Ascending aorta (tissue), 2 donors: Measurements from ENCODE around the gene TBCE. TPM values are rescaled to one million over a fixed set of nuclear protein-coding genes. Genes with fewer than 3 reads are reported as not detected.
A peak's percentile ranks its signal among the peaks of the same experiment; 100 is the strongest.

ENCODE experiments used
- DNase-seq, 2 donors: peaks; one replicate each; pipeline ENCODE4 v3.0.0-alpha.2; 2019; ENCODE audit warnings: low spot score in 2 of 2
- H3K27ac ChIP-seq, 2 donors: fragments of 200-600 bp; sonication (generic); one replicate each; pipeline ENCODE4 v1.5.1; 2016 to 2017; ENCODE audit warnings: mild to moderate bottlenecking in 1 of 2
- H3K27me3 ChIP-seq: fragments of 200-600 bp; sonication (generic); one replicate; pipeline ENCODE4 v1.5.1; 2017
- H3K36me3 ChIP-seq, 2 donors: fragments of 200-600 bp; sonication (generic); one replicate each; pipeline ENCODE4 v1.5.1; 2016
- H3K4me1 ChIP-seq, 2 donors: fragments of 200-600 bp; sonication (generic); one replicate each; pipeline ENCODE4 v1.5.1; 2016 to 2017; ENCODE audit warnings: mild to moderate bottlenecking in 1 of 2
- H3K4me3 ChIP-seq, 2 donors: fragments of 200-600 bp; sonication (generic); one replicate each; pipeline ENCODE4 v1.5.1; 2016 to 2017; ENCODE audit warnings: mild to moderate bottlenecking in 1 of 2
- H3K9me3 ChIP-seq, 2 donors: fragments of 200-600 bp; sonication (generic); one replicate each; pipeline ENCODE4 v1.5.1; 2016
- intact Hi-C: fragments of 100-400 bp; cut with DNase I; formaldehyde crosslinking; loops from one replicate; pipeline ENCODE4 v1.15.1; 2023
- total RNA-seq: library from RNA; depleted of rRNA; stranded (reverse); fragments of >200 nt; gene quantifications from one replicate; pipeline ENCODE4 v1.1.0, GENCODE V29; 2016
- TF ChIP-seq, protein P1 (sequence below), 3 experiments: fragments of 200-600 bp in 2 of 3; fragments of 450-650 bp in 1 of 3; sonication (generic) in 2 of 3; IDR thresholded peaks; one replicate each; pipeline ENCODE4 v1.5.1; 2016 to 2019; ENCODE audit warnings: antibody characterized with exemption in 3 of 3, mild to moderate bottlenecking in 1 of 3, moderate library complexity in 1 of 3

The TBCE gene
- total RNA-seq, 1 donor from 2014 or later: 67.8 TPM

DNA sequence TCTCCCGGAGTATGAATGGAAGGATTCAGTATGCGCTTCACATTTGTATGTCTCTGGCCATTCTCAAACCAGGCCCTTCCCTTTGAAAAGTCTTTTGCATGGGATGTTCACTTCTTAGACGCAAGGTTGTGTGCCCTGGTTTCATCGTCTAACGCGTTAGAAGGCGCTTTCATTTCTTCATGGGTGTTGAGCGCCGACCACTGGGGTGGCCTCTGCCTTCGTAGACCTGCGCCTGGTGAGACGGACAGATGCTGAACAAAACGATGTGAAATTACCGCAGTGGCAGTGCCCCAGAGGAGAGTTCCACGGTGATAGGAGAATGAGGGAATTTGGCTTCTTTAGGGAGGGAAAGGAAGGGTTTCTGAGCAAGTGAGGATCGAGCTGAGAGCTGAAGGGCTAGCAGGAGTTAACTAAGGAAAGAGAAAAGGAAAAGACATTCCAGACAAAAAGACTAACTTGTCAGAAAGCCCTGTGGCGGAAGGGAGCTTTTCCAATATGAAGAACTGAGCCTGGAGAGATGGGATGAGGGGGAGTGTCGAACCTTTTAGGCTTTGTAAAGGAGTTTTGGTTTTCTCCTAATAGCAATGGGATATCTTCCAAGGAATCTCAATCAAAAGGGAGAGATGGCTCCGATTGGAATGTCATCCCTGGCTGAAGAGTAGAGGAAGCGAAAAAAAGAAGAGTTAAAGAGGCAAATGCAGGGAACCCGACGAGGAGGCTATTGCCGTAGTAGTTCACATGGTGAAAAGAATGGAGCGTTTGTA, 37.9 kb upstream of the TBCE start:
- intact Hi-C loops: loop anchor here (2.0 to 10.0 kb wide), 4 partner anchors 77 to 745 kb away; partner anchors contain the start of gene TOMM20
- Histone ChIP-seq H3K27me3 (no peaks in the 10 kb centered on the region), H3K9me3 (no peaks in the 10 kb centered on the region), H3K4me3 (peak overlapping the region; percentile 54 to 74), H3K27ac (peak overlapping the region; percentile 82 to 91), H3K4me1 (peaks cover 9 to 39% of the 10 kb centered on the region in 2 donors), H3K36me3 (no peaks in the 10 kb centered on the region)
- TF ChIP-seq, protein P1, sequence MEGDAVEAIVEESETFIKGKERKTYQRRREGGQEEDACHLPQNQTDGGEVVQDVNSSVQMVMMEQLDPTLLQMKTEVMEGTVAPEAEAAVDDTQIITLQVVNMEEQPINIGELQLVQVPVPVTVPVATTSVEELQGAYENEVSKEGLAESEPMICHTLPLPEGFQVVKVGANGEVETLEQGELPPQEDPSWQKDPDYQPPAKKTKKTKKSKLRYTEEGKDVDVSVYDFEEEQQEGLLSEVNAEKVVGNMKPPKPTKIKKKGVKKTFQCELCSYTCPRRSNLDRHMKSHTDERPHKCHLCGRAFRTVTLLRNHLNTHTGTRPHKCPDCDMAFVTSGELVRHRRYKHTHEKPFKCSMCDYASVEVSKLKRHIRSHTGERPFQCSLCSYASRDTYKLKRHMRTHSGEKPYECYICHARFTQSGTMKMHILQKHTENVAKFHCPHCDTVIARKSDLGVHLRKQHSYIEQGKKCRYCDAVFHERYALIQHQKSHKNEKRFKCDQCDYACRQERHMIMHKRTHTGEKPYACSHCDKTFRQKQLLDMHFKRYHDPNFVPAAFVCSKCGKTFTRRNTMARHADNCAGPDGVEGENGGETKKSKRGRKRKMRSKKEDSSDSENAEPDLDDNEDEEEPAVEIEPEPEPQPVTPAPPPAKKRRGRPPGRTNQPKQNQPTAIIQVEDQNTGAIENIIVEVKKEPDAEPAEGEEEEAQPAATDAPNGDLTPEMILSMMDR (IDR thresholded peaks at IDR 0.05): peak in 1 of 3 experiments; percentile 11
- DNase-seq: peak in 1 of 2 donors; percentile 64

- peaks cover under 1 to 2% of the 10 kb centered on the region in 2 donors for H3K36me3 ChIP-seq
- H3K27ac ChIP-seq: no peak overlapping the region
- H3K4me3 ChIP-seq: no peak overlapping the region
- no peak for DNase-seq
- TF ChIP-seq, protein P1 (IDR thresholded peaks at IDR 0.05): no peak
- intact Hi-C loops: no loop called here
- no peaks in the 10 kb centered on the region for H3K27me3 ChIP-seq
- H3K4me1 ChIP-seq: peaks cover 9 to 25% of the 10 kb centered on the region in 2 donors
- H3K9me3 ChIP-seq: no peaks in the 10 kb centered on the region
Observed at GRCh38 chr1:235330918-235331285, 36.3 kb upstream of the TBCE start.

DNA sequence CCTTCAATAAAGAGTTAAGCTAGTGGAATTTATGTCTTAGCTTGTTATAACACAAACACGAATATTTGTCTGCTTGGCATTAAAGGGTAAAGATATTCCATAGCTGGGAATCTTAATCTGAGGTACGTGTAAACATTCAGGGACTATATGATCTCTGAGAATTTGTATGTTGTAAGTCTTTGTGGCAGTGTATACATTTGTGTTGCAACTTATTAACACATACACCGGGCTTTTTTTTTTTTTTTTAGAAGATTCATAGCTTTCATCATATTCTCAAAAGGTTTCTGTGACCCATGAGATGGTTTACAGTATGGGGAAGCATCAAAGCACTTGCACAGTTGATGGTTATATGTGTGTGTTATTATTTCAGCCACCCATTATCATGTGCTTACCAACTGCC, 35.8 kb upstream of the TBCE start:
- Histone ChIP-seq H3K4me1 (peaks cover 5 to 21% of the 10 kb centered on the region in 2 donors), H3K27me3 (no peaks in the 10 kb centered on the region), H3K4me3 (no peak overlapping the region), H3K9me3 (no peaks in the 10 kb centered on the region), H3K36me3 (peaks cover 5 to 7% of the 10 kb centered on the region in 2 donors), H3K27ac (no peak overlapping the region)
- intact Hi-C loops: no loop called here
- TF ChIP-seq, protein P1 (IDR thresholded peaks at IDR 0.05): no peak
- DNase-seq: no peak

GRCh38 chr1:235336903-235337302, 30.3 kb upstream of the TBCE start:
- no peak for DNase-seq
- Histone ChIP-seq H3K27ac (no peak overlapping the region), H3K4me3 (no peak overlapping the region), H3K27me3 (no peaks in the 10 kb centered on the region), H3K9me3 (no peaks in the 10 kb centered on the region), H3K4me1 (peaks cover 0 to 2% of the 10 kb centered on the region in 2 donors), H3K36me3 (peaks cover 17 to 39% of the 10 kb centered on the region in 2 donors)
- TF ChIP-seq, protein P1 (IDR thresholded peaks at IDR 0.05): no peak
- intact Hi-C loops: no loop called here

- no peak overlapping the region for H3K4me3 ChIP-seq
- peaks cover 22 to 56% of the 10 kb centered on the region in 2 donors for H3K36me3 ChIP-seq
- TF ChIP-seq, protein P1 (IDR thresholded peaks at IDR 0.05): no peak
- H3K4me1 ChIP-seq: no peaks in the 10 kb centered on the region
- H3K27me3 ChIP-seq: no peaks in the 10 kb centered on the region
- H3K9me3 ChIP-seq: no peaks in the 10 kb centered on the region
- DNase-seq: no peak
- intact Hi-C loops: no loop called here
- H3K27ac ChIP-seq: no peak overlapping the region
Observed at GRCh38 chr1:235339746-235340145, 27.5 kb upstream of the TBCE start.
